Activated CD8-positive, alpha-beta memory T cell treated with anti-CD3 and anti-CD28 coated beads, Interleukin-2, amount 50 U/mL, for 1 hour (primary cell): ENCODE measurements around the gene NCAPG.

Experiments
- DNase-seq: peaks from one replicate; pipeline ENCODE4 v3.0.0-alpha.2; 2020; ENCODE audit errors: extremely low read depth

Gene NCAPG, protein sequence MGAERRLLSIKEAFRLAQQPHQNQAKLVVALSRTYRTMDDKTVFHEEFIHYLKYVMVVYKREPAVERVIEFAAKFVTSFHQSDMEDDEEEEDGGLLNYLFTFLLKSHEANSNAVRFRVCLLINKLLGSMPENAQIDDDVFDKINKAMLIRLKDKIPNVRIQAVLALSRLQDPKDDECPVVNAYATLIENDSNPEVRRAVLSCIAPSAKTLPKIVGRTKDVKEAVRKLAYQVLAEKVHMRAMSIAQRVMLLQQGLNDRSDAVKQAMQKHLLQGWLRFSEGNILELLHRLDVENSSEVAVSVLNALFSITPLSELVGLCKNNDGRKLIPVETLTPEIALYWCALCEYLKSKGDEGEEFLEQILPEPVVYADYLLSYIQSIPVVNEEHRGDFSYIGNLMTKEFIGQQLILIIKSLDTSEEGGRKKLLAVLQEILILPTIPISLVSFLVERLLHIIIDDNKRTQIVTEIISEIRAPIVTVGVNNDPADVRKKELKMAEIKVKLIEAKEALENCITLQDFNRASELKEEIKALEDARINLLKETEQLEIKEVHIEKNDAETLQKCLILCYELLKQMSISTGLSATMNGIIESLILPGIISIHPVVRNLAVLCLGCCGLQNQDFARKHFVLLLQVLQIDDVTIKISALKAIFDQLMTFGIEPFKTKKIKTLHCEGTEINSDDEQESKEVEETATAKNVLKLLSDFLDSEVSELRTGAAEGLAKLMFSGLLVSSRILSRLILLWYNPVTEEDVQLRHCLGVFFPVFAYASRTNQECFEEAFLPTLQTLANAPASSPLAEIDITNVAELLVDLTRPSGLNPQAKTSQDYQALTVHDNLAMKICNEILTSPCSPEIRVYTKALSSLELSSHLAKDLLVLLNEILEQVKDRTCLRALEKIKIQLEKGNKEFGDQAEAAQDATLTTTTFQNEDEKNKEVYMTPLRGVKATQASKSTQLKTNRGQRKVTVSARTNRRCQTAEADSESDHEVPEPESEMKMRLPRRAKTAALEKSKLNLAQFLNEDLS

GRCh38 chr4:17810260-17811077 lies at the start of gene NCAPG, which contains the start of gene DCAF16:
NCAPG (plus strand) TSS chr4:17810979; CDS start chr4:17811078, 99 bp downstream.
DCAF16 (minus strand) TSS chr4:17810757; CDS start chr4:17804141, 6,616 bp downstream.
- peak; percentile 95 for DNase-seq

GRCh38 chr4:17761062-17761461 lies 49.7 kb upstream of the NCAPG start:
- no peak for DNase-seq

GRCh38 chr4:17762726-17763125 lies 48.1 kb upstream of the NCAPG start:
- DNase-seq: no peak

GRCh38 chr4:17763416-17763815 lies 47.4 kb upstream of the NCAPG start:
- no peak for DNase-seq

- no peak for DNase-seq
Observed at GRCh38 chr4:17763931-17764330, 46.8 kb upstream of the NCAPG start.

GRCh38 chr4:17765514-17766286 lies 45.1 kb upstream of the NCAPG start:
- no peak for DNase-seq

DNA sequence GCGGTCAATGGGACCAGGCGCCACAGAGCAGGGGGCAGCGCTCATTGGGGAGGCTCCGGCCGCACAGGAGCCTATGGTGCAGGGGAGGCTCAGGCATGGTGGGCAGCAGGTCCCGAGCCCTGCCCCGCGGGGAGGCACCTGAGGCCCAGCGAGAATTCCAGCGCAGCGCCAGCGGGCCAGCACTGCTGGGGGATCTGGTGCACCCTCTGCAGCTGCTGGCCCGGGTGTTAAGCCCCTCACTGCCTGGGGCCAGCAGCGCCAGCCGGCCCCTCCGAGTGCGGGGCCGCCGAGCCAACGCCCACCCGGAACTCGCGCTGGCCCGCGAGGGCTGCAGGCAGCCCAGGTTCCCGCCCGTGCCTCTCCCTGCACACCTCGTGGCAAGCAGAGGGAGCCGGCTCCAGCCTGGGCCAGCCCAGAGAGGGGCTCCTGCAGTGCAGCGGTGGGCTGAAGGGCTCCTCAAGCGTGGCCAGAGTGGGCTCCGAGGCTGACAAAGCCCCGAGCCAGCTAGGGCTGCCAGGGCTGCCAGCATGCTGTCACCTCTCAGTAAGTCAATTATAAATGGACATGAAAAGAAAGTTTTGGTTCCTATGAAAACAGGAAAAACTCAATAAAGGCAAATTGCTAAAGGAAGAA lies 43.8 kb upstream of the NCAPG start:
- no peak for DNase-seq

DNA sequence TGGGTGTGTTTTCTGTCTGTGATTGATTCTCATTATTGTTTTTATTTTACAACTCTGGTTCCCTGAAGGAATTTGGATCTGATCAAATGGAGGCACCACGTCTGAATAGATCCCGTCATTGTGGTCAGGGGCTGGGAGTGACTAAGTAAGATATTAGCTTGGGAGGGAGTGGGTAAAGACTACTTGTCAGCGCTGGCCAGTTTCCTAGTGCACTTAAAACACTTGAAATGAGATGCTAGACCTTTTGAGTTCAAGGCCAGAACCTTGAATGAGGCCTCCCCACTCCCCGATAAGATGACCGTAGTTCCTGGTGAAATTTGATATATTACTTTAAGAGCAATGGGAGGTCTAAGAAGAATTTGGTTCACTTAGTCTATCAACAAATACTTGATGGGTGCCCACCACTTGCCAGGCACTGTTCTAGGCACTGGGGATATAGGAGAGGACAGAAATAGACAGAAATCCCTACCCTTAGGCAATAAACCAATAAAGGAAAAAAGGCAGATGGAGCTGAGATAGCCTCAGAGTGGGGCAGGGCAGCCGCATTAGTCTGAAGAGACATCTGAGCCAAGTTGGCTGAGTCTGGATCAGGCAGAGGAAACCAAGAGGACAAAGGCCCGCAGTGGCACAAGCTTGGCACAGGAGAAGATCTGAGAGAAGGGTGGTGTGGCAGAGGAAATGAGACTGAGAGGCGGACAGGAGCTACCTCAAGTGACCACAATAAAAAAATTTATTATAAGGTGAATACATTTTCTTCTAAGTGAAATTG lies 41.2 kb upstream of the NCAPG start:
- no peak for DNase-seq

DNA sequence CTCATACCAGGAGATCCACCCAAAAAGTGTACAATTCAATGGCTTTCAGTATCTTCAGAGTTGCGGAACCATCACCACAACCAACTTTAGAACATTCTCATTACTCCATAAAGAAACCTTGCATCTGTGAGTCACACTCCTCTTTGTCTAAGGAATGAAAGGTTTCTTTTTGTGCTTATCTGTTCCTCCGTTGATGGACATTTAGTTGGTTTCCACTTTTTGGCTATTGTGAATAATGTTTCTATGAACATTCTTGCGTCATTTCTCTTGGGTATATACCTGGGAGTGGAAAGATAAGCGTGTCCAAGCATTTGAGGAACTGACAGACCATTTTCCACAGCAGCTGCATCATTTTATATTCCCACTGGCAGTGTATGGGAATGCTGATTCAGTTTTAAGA lies 39.9 kb upstream of the NCAPG start:
- no peak for DNase-seq

GRCh38 chr4:17771284-17771908 lies 39.4 kb upstream of the NCAPG start:
- DNase-seq: no peak

GRCh38 chr4:17773135-17773698 lies 37.6 kb upstream of the NCAPG start:
- DNase-seq: no peak

DNA sequence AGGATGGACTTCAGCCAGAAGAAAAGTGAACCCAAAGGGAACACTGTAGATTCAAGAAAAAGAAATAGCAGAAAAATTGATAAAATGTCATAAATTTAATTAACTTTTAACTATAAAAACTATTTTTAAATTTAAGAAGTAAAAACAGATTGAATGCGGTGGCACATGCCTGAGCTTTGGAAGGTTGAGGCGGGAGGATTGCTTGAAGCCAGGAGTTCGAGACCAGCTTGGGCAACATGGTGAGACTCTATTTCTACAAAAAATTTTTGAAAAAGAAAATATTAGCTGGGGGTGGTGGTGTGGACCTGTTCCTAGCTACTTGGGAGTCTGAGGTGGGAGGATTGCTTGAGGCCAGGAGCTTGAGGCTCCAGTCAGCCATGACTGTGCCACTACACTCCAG lies 32.3 kb upstream of the NCAPG start:
- no peak for DNase-seq

DNA sequence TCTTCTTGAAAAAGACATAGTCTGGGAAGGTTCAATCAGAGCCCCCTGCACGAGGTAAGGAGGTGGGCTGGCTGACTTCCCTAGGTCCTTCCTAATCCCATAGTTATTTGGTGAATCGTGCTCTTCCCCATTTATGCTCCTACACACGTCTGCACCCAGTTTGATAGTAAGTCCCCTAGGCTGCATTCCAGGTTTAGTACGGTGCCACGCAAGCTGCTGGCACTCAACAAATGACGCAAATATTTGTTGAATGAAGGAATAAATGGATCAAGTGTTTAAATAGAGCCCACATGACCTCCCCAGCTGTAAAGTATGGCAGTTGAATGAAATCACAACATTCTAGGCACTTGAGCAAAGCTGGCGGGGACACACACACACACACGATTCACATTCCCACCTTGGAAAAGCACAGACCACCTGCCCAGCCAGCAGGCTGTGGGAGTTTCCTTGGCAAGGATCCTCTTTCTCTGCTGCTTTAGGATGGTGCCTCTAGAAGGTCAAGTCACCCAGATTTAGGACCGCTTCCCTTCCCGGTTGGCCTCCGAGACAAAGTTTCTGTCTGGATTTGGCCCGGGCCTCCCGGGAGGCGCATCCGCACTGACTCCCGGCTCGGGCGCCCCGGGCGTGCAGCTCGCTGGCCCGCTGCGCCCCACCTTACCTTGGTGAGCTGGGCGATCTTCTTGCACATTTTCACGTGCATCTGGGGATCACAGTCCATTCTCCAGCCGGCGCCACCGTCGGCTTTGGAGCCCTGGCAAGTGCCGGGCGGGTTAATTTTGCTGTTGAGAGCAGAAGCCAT lies 30.1 kb upstream of the NCAPG start:
- no peak for DNase-seq

DNA sequence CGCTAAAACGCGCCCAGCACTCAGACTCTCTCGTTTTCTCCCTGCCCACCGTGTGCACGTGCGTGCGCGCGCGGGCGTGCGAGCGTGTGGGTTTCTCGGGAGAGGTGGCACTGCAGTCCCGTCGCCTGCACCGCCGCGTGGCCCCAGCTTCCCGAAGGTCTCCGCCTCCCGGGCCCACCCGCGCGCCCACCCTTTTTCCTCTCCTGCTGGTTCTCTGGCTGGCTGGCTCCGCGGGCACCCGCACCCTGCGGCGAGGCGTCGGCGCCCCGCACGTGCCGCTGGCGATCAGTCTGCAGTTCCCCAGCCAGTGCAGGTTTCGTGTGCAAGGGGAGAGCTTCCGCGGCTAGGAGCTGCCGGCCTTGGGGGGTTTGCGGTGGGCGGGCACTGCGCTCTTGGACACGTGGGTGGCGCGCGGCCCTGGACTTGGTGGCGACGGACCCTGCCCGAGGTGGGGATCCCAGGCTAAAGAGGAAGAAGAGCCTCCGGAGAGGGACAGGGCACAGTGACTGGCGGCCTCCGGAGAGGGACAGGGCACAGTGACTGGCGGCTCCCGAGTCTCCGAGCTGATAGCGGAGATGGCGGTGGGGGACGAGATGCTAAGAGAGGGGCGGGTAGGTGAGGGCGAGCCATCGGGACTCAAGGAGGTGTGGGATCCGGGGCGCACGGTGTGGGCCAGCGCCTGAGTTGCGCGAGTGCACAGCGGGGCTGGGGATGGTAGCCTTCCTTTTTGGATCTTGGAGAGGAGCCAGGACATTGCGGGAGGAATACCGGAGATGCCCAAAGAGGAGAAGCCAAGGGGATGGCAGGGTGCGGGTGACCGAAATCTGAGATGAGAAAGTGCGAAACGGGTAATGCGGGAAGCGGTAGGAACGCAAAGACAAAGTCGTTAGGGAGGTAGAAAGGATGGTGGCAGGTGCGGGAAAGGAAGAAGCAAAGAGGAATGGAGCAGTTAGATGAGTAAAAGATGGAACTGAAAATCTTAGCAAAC lies 29.2 kb upstream of the NCAPG start, which contains the start of gene FAM184B:
Gene FAM184B (minus strand): TSS at position 322 of the 988 bp plus-strand sequence. CDS start 322 bp downstream, outside the sequence.
- DNase-seq: no peak

GRCh38 chr4:17785858-17786257 lies 24.9 kb upstream of the NCAPG start:
- no peak for DNase-seq

DNA sequence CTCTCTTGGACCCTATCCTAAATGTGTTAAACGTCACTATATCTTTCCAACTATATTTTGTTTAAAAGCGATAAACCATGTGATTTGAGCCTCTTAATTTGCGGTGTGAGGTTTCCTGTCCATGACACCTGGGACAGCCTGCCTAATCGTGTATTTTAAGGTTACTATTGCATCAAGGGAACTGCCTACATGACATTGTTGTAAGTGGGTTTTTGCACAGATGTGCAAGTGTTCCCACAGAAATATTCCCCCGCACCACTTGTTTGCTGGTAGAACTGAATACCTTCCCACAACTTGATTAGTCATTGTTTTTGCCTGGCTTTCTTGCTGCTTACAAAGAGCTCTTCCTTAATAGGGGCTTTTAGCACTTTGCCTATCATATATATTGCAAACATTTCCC lies 24.2 kb upstream of the NCAPG start:
- no peak for DNase-seq

GRCh38 chr4:17787315-17787714 lies 23.5 kb upstream of the NCAPG start:
- no peak for DNase-seq
